K562 (cell line): ENCODE data around the gene CNTN4. TPM values are rescaled to one million over a fixed set of nuclear protein-coding genes. Genes with fewer than 3 reads are reported as not detected.

Experiments used
- ATAC-seq: fragments of 200-7000 bp; cut with Tn5 transposase; 3 replicates; pipeline ENCODE4 v1.9.1; 2020; ENCODE audit warnings: moderate library complexity
- BruUV-seq: library from RNA; stranded (reverse); fragments of 400-500 nt; replicated peaks from 2 replicates; lab custom pipeline; 2021; lab: Mats Ljungman, UMichigan
- CTCF ChIA-PET: fragments of 300-600 bp; formaldehyde crosslinking; extraction: SDS; loops from one replicate; lab custom pipeline; 2021; ENCODE audit warnings: low intra/inter-chr PET ratio; lab: Yijun Ruan, JAX
- POLR2A ChIA-PET: fragments of 300-600, 350-650 bp; sonication (Branson Sonifier 250); formaldehyde crosslinking; extraction: SDS; loops from one replicate; lab custom pipeline; 2021; ENCODE audit warnings: antibody characterized with exemption, inconsistent platforms; lab: Yijun Ruan, JAX
- DNase-seq, 4 experiments: peaks; one replicate each; pipeline versions ENCODE4 v3.0.0 to v3.0.0-alpha.2; 2011 to 2018; ENCODE audit warnings: low spot score in 3 of 4, mixed read lengths in 3 of 4; ENCODE audit errors: extremely low read depth in 1 of 4
- FAIRE-seq: peaks from 2 replicates; lab custom pipeline; 2011; peaks lifted over from hg19 to GRCh38; lab: Jason Lieb, UNC
- H2AFZ ChIP-seq: 2 replicates; pipeline ENCODE4 v1.6.0; 2011; ENCODE audit warnings: low read depth, low read length, control low read depth, inconsistent platforms
- H3K27ac ChIP-seq: fragments of 200-600 bp; 3 replicates; pipeline ENCODE4 v1.8.0; 2011; ENCODE audit warnings: low read depth, mild to moderate bottlenecking, control low read depth, inconsistent platforms, low read length, moderate library complexity, mixed read lengths; ENCODE audit errors: extremely low read depth
- H3K27me3 ChIP-seq, 2 experiments: fragments of 300-600 bp in 1 of 2; 2 replicates in 1 of 2; 3 replicates in 1 of 2; pipeline versions ENCODE4 v1.6.0 to v1.8.0; 2011; ENCODE audit warnings: inconsistent platforms in 2 of 2, low read length in 2 of 2, mild to moderate bottlenecking in 1 of 2, mixed read lengths in 1 of 2, moderate library complexity in 1 of 2; ENCODE audit not compliant: control insufficient read depth in 2 of 2, insufficient read depth in 2 of 2
- H3K36me3 ChIP-seq: fragments of 300-600 bp; 3 replicates; pipeline ENCODE4 v1.8.0; 2011; ENCODE audit warnings: mild to moderate bottlenecking, low read length, inconsistent platforms; ENCODE audit not compliant: control insufficient read depth, insufficient read depth
- H3K4me1 ChIP-seq, 2 experiments: fragments of 200-600 bp in 1 of 2; replicated peaks in 1 of 2; 2 replicates in 1 of 2; 3 replicates in 1 of 2; pipeline versions ENCODE4 v1.5.1 to v1.8.0; 2011; ENCODE audit warnings: inconsistent platforms in 2 of 2, low read length in 2 of 2, mild to moderate bottlenecking in 1 of 2, mixed read lengths in 1 of 2, moderate library complexity in 1 of 2; ENCODE audit not compliant: control insufficient read depth in 2 of 2, insufficient read depth in 2 of 2
- H3K4me2 ChIP-seq: 2 replicates; pipeline ENCODE4 v1.6.1; 2011; ENCODE audit warnings: low read length, control low read depth, inconsistent platforms, mixed read lengths; ENCODE audit not compliant: insufficient read depth
- H3K4me3 ChIP-seq: fragments of 200-600 bp; sonication (generic), shearing (Covaris generic); 2 replicates; pipeline ENCODE4 v1.5.1; 2016; ENCODE audit warnings: control low read depth, inconsistent platforms
- H3K79me2 ChIP-seq: fragments of 200-600 bp; 3 replicates; pipeline ENCODE4 v1.8.0; 2011; ENCODE audit warnings: low read length, inconsistent platforms; ENCODE audit not compliant: control insufficient read depth, insufficient read depth
- H3K9ac ChIP-seq, 2 experiments: 2 replicates each; pipeline versions ENCODE4 v1.6.0 to v1.6.1; 2011; ENCODE audit warnings: low read depth in 2 of 2, low read length in 2 of 2, control low read depth in 1 of 2, inconsistent platforms in 1 of 2, mild to moderate bottlenecking in 1 of 2, mixed read lengths in 1 of 2; ENCODE audit not compliant: insufficient read depth in 1 of 2
- H3K9me1 ChIP-seq: one replicate; pipeline ENCODE4 v1.6.0; 2011; ENCODE audit warnings: inconsistent platforms, mild to moderate bottlenecking, low read length, moderate library complexity; ENCODE audit not compliant: control insufficient read depth, insufficient read depth
- H3K9me3 ChIP-seq: replicated peaks from 2 replicates; pipeline ENCODE4 v1.5.1; 2011; ENCODE audit warnings: low read depth, low read length, inconsistent platforms; ENCODE audit not compliant: control insufficient read depth, insufficient read depth
- H4K20me1 ChIP-seq: replicated peaks from 2 replicates; pipeline ENCODE4 v1.6.1; 2011; ENCODE audit warnings: low read length, inconsistent platforms, mixed read lengths; ENCODE audit not compliant: control insufficient read depth, insufficient read depth
- ARHGAP35 ChIP-seq: fragments of 450-650 bp; IDR thresholded peaks from 2 replicates; pipeline ENCODE4 v1.6.1; 2018; ENCODE audit not compliant: partially characterized antibody
- BCLAF1 ChIP-seq, 2 experiments: fragments of 450-650 bp in 1 of 2; IDR thresholded peaks; 2 replicates each; pipeline ENCODE4 v1.6.1; 2011 to 2017; ENCODE audit warnings: low read depth in 2 of 2, antibody characterized with exemption in 1 of 2, borderline replicate concordance in 1 of 2, low read length in 1 of 2, mild to moderate bottlenecking in 1 of 2, mixed read lengths in 1 of 2; ENCODE audit not compliant: control insufficient read depth in 1 of 2
- COPS2 ChIP-seq: fragments of 450-650 bp; conservative IDR thresholded peaks from 2 replicates; pipeline ENCODE4 v1.6.1; 2016; ENCODE audit warnings: mild to moderate bottlenecking, moderate library complexity
- KAT2B ChIP-seq: IDR thresholded peaks from one replicate; pipeline ENCODE4 v1.6.1; 2012; ENCODE audit warnings: low read depth, mild to moderate bottlenecking, control low read depth, inconsistent platforms, low read length, moderate library complexity
- NCOA2 ChIP-seq, 2 experiments: fragments of 450-650 bp; IDR thresholded peaks; 2 replicates each; pipeline ENCODE4 v1.6.1; 2018; ENCODE audit warnings: mild to moderate bottlenecking in 2 of 2, moderate library complexity in 1 of 2; ENCODE audit not compliant: partially characterized antibody in 2 of 2
- PATZ1 ChIP-seq: fragments of 250-450 bp; sonication (Bioruptor Pico); IDR thresholded peaks from 2 replicates; pipeline ENCODE4 v1.5.0; 2020; ENCODE audit warnings: mild to moderate bottlenecking, borderline replicate concordance
- PHF8 ChIP-seq: fragments of 200-600 bp; sonication (generic); IDR thresholded peaks from 2 replicates; pipeline ENCODE4 v1.6.1; 2012; ENCODE audit warnings: mixed run types, mild to moderate bottlenecking, inconsistent platforms, low read length, moderate library complexity, borderline replicate concordance
- PHTF2 ChIP-seq: fragments of 250-450 bp; sonication (Bioruptor Pico); IDR thresholded peaks from 2 replicates; pipeline ENCODE4 v1.5.0; 2021; ENCODE audit warnings: mild to moderate bottlenecking
- POU5F1 ChIP-seq: fragments of 150-350 bp; IDR thresholded peaks from 2 replicates; pipeline ENCODE4 v1.6.1; 2014; ENCODE audit warnings: borderline replicate concordance, low read length, low read depth, mild to moderate bottlenecking; ENCODE audit not compliant: partially characterized antibody
- STAG1 ChIP-seq: sonication (generic); formaldehyde crosslinking; IDR thresholded peaks from 2 replicates; pipeline ENCODE4 v1.5.0; 2020; ENCODE audit warnings: missing genetic modification reagents, borderline replicate concordance
- SUPT5H ChIP-seq: fragments of 450-650 bp; IDR thresholded peaks from 2 replicates; pipeline ENCODE4 v1.6.1; 2016
- ZNF232 ChIP-seq: sonication (generic); formaldehyde crosslinking; IDR thresholded peaks from 2 replicates; pipeline ENCODE4 v1.8.0; 2022; ENCODE audit warnings: mild to moderate bottlenecking, missing genetic modification reagents
- ZNF263 ChIP-seq: sonication (generic); formaldehyde crosslinking; IDR thresholded peaks from 2 replicates; pipeline ENCODE4 v1.8.0; 2022; ENCODE audit warnings: mild to moderate bottlenecking, missing genetic modification reagents, borderline replicate concordance
- ZNF584 ChIP-seq: fragments of 200-800 bp; sonication (Bioruptor generic); IDR thresholded peaks from 2 replicates; pipeline ENCODE4 v1.6.1; 2016; ENCODE audit warnings: low read depth, mild to moderate bottlenecking, missing genetic modification characterization, missing compliant biosample characterization
- ZNF586 ChIP-seq: fragments of 450-650 bp; formaldehyde crosslinking; conservative IDR thresholded peaks from 2 replicates; pipeline ENCODE4 v1.4.0; 2020; ENCODE audit warnings: mild to moderate bottlenecking, moderate library complexity
- WGBS: fragments of 100-300 bp; shearing (Covaris generic); methylation state at CpG from one replicate; pipeline ENCODE4 v1.1.6; 2016; ENCODE audit warnings: low coverage, mixed read lengths; ENCODE audit not compliant: insufficient coverage; ENCODE audit errors: missing lambda C conversion rate; 5-methylcytosine and 5-hydroxymethylcytosine counted together
- in situ Hi-C: fragments of 300-500 bp; cut with MboI; formaldehyde crosslinking; loops from 4 replicates; pipeline ENCODE4 v1.15.0; 2018; ENCODE audit warnings: inconsistent platforms, mixed read lengths
- intact Hi-C: fragments of 100-400 bp; cut with micrococcal nuclease; formaldehyde crosslinking; loops from 2 replicates; pipeline ENCODE4 v1.14.2; 2022
- polyA plus RNA-seq, 8 experiments: library from polyadenylated mRNA; depleted of rRNA in 4 of 8; stranded (reverse) in 5 of 8; unstranded in 3 of 8; fragments of >200 nt; fragmentation: Nextera tagmentation in 2 of 8; fragmentation: Illumina TruSeq in 1 of 8; extraction: Ambion mirVana in 2 of 8; extraction: Trizol in 1 of 8; gene quantifications; 2 replicates each; pipeline versions ENCODE4 v1.2.1 to v1.2.3, GENCODE V29; 2011 to 2014; ENCODE audit warnings: inconsistent platforms in 1 of 8, missing spikeins in 1 of 8
- total RNA-seq, 7 experiments: library from RNA; depleted of rRNA in 6 of 7; stranded (reverse); fragments of >200 nt in 6 of 7; fragmentation: Illumina TruSeq in 2 of 7; extraction: Trizol in 2 of 7; gene quantifications; 2 replicates each; pipeline versions ENCODE4 v1.2.1 to v1.2.3, GENCODE V29; 2011 to 2021; ENCODE audit warnings: low replicate concordance in 1 of 7

Gene CNTN4
- total and polyA plus RNA-seq, 9 of the 15 experiments (the other 6 are each of a cell fraction or from before 2014, with no cell fraction given) = not detected

- H3K4me1 ChIP-seq = no peaks in the 10 kb centered on the region
- intact Hi-C loops (no loop called here), in situ Hi-C loops (no loop called here)
- no peak for FAIRE-seq
- no peak overlapping the region for H3K9ac ChIP-seq
- no TSS peak for BruUV-seq
- H3K27me3 ChIP-seq = no peaks in the 10 kb centered on the region
- no peaks in the 10 kb centered on the region; the same call in 1 of the 2 replicates for H3K9me3 ChIP-seq
- H2AFZ ChIP-seq = no peak overlapping the region
- no peak overlapping the region for H3K27ac ChIP-seq
- no peak overlapping the region for H3K4me3 ChIP-seq
- ATAC-seq = no peak
- no peaks in the 10 kb centered on the region for H3K9me1 ChIP-seq
- no peaks in the 10 kb centered on the region for H3K36me3 ChIP-seq
- no peaks in the 10 kb centered on the region for H3K79me2 ChIP-seq
- DNase-seq = no peak
- no peaks in the 10 kb centered on the region for H4K20me1 ChIP-seq
- CTCF ChIA-PET = no interaction called here
- 0% methylated on average over 1 of the region's 1 CpG for WGBS
- no peak for TF ChIP-seq BCLAF1 (IDR thresholded peaks at IDR 0.05; ENCODE audit: borderline replicate concordance in 1 of 2, control insufficient read depth in 1 of 2, low read depth in 2 of 2, low read length in 1 of 2)
- TF ChIP-seq STAG1 = no peak
- TF ChIP-seq ZNF584 = no peak
- TF ChIP-seq NCOA2 (IDR thresholded peaks at IDR 0.05; ENCODE audit: partially characterized antibody in 2 of 2) = no peak
- no peak for TF ChIP-seq PATZ1
- no peak for TF ChIP-seq COPS2
- no peak for TF ChIP-seq POU5F1
- no peak for TF ChIP-seq ZNF263 (CRISPR knock-in tag)
- TF ChIP-seq ZNF232 = no peak
- TF ChIP-seq KAT2B = no peak
- no peak for TF ChIP-seq PHTF2 (CRISPR knock-in tag)
- TF ChIP-seq ZNF586 (CRISPR knock-in tag) = no peak
- TF ChIP-seq SUPT5H = no peak
- no peak for TF ChIP-seq ARHGAP35
- no peak for TF ChIP-seq PHF8
- POLR2A ChIA-PET = no interaction called here
- H3K4me2 ChIP-seq = no peak overlapping the region
Observed at GRCh38 chr3:2807514-2807913, 708.8 kb downstream of the CNTN4 start.
